Ammon's horn (tissue), 1 donor: ENCODE results near the gene SORBS2.
"Not testable (repeated sequence)": the region's sequence is repeated elsewhere in the genome, so short reads cannot be mapped to it uniquely, and the experiment has no call there.

Experiments used
- DNase-seq: peaks from one replicate; pipeline ENCODE4 v3.0.0-alpha.2; 2016; ENCODE audit warnings: low spot score

SORBS2 gene, protein sequence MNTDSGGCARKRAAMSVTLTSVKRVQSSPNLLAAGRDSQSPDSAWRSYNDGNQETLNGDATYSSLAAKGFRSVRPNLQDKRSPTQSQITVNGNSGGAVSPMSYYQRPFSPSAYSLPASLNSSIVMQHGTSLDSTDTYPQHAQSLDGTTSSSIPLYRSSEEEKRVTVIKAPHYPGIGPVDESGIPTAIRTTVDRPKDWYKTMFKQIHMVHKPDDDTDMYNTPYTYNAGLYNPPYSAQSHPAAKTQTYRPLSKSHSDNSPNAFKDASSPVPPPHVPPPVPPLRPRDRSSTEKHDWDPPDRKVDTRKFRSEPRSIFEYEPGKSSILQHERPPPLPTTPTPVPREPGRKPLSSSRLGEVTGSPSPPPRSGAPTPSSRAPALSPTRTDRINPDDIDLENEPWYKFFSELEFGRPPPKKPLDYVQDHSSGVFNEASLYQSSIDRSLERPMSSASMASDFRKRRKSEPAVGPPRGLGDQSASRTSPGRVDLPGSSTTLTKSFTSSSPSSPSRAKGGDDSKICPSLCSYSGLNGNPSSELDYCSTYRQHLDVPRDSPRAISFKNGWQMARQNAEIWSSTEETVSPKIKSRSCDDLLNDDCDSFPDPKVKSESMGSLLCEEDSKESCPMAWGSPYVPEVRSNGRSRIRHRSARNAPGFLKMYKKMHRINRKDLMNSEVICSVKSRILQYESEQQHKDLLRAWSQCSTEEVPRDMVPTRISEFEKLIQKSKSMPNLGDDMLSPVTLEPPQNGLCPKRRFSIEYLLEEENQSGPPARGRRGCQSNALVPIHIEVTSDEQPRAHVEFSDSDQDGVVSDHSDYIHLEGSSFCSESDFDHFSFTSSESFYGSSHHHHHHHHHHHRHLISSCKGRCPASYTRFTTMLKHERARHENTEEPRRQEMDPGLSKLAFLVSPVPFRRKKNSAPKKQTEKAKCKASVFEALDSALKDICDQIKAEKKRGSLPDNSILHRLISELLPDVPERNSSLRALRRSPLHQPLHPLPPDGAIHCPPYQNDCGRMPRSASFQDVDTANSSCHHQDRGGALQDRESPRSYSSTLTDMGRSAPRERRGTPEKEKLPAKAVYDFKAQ (N-terminal part only)

GRCh38 chr4:185811509-185812364 is at the start of gene SORBS2:
Gene SORBS2, minus strand, starts transcription at chr4:185812194. Its CDS starts 121,623 bp downstream, at chr4:185690571.
- DNase-seq = peak; percentile 83

GRCh38 chr4:185859111-185859510 is 47.1 kb upstream of the SORBS2 start:
- DNase-seq = no peak

DNA sequence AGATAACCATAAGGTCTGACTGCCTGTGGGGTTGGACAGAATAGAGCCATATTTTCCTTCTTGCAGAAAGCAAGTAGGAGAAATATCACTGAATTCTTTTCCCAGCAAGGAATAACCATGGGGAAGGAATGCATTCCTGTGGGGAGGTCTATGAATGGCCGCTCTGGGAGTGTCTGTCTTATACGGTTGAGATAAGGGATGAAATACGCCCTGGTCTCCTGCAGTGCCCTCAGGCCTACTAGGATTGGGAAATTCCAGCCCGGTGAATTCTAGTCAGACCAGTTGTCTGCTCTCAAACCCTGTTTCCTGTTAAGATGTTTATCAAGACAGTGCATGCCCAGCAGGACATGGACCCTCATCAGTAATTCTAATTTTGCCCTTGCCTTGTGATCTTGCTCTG is 45.6 kb upstream of the SORBS2 start:
- not testable (repeated sequence) for DNase-seq

DNA sequence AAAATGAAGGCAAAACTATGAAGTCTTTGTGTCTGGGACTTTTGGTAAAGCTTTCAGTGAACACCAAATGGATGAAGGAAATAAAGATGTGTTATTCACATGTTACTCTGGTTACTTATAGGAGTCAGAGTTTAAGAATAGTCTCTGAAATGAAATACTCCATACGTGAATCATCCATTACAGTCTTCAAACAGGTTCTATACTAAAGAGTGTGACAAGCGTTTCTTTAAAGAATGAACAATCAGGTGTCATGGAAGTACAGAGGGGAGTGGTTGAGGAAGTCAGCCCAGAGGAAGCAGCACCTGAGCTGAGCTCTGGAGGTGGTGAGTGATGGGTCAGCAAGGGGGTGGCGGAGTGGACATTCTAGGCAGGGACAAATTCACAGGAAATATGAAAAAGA is 41.8 kb upstream of the SORBS2 start:
- no peak for DNase-seq

GRCh38 chr4:185852961-185853360 is 41.0 kb upstream of the SORBS2 start:
- no peak for DNase-seq

GRCh38 chr4:185849664-185850550 is 37.9 kb upstream of the SORBS2 start:
- peak; percentile 36 for DNase-seq

DNA sequence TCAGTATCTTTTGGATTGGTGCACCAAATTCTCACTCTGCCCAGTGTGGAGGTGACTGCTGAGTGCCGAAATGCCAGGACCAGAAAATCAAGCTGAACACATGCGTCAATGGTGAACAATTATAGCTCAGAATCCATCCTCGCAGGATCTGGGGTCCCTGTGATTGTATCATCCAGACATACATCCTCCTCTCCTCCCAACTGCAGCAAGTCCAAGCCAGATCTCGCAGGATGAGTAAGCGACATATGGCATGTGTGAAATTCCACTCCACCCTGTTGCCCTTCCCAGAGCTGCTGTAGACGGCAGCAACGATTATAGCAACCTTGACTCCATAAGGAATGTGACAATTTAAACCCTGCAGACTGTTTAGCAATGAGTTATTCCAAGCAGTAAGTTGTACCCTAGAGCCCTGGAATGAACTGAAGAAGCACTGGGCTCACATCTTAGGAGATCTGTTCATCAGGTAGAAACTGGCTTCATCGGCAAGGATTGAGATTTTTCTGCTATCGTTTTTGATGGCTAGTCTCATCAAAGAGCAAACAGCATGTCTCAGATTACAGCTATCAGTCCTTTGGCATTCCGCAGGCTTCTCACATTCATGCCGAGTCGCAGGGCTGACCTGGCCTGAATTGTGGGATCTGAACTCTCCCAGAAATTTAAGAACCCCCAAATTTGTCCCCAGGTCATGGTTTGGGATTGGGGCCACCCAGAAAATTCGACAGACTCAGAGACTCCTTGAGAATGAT is 35.5 kb upstream of the SORBS2 start:
- DNase-seq = peak; percentile 16

DNA sequence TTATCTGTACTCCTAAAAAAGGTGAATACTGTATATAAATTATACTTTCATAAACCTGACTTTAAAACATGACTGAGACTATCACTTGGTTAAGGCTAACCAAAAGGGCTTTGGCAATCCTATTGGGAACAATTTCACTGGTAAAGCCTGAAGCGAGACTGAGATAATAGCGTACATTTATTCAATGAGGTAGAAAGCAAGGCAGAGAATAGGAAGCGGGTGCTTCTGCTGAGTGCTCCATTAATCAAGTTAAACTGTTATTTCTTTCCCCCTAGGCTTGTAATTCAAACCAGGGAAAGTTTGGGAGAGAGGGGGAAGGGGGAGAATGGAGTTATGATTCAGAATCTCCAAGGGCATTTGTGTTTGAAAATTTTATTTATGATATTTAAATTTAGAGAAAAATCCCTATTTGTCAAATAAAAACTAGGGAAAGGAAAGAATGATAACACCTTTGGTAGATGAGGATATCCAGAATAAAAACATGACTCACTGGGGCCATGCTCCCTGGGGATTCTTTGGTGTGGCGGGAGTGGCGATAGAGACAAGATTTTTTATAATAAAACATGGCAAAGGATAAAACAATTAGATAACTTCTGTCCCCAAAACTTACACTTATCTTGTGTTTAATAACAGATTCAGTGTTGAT is 34.6 kb upstream of the SORBS2 start:
- no peak for DNase-seq

DNA sequence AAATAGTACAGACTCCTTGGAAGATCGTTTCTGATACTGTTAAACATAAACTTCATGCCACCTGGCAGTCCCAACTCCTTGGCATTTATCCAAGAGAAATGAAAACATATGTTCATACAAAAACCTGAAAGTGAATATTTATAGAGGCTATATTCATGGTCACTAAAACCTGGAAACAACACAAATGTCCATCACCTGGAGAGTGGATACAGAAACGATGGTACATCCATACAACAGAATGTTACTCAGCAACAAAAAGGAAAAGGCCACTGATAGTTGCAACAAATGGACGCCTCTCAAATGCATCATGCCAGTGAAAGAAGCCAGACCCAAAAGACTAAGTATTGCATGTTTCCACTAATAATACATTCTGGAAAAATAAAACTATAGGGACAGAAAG is 34.0 kb upstream of the SORBS2 start:
- no peak for DNase-seq

- DNase-seq = no peak
Observed at GRCh38 chr4:185841451-185841850, 29.5 kb upstream of the SORBS2 start.

DNA sequence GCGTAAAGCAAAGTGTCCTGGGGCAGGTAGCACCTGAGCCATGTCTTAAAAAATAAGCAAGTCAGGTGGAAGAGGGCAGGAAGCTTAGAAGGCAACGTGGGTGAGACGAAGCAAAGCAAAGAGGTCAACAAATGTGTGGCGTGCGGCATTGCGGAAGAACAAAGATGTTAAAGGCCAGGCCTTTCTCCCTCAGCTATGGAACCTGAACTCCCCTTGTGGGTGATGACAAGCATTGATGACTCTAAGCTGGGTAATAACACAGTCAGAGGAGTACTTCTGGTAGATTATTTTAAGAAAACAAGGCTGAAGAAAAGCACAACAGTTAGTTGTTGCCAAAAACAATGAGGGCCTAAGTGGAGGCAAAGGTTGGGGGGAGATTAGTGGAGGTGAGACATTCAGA is 29.0 kb upstream of the SORBS2 start:
- DNase-seq = no peak

GRCh38 chr4:185840201-185840600 is 28.2 kb upstream of the SORBS2 start:
- no peak for DNase-seq

DNA sequence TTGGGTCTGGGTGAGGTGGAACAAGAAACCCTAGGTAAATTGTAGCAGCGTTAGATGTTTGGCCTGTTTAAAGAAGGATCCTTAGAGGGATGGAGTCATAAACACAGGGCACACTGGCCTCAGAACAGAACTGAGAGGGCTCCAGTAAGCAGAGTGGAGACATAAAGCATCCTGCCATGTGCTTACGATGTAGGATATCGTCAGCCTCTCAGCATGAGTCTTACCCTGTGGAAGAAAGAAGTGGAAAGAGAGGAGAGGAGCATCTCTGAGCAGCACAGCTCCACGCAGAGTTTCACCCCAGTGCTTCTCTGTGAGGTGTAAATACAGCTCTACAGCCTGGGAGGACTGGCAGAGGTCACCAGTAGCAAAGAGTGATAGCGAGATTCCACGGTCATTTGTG is 27.8 kb upstream of the SORBS2 start:
- no peak for DNase-seq

- DNase-seq = no peak
Observed at GRCh38 chr4:185839194-185839712, 27.3 kb upstream of the SORBS2 start.

- DNase-seq = no peak
Observed at GRCh38 chr4:185838514-185839193, 26.7 kb upstream of the SORBS2 start.

GRCh38 chr4:185838104-185838452 is 26.1 kb upstream of the SORBS2 start:
- no peak for DNase-seq

- DNase-seq = no peak
Observed at GRCh38 chr4:185837415-185838103, 25.6 kb upstream of the SORBS2 start.
